T-helper 2 cell treated with Interferon-gamma antibody and Interleukin-4, amounts not matched to agents 100 ng/mL and 5 ng/mL, for 36 hours (primary cell): ENCODE results near the gene SDCBP2. TPM values are rescaled to one million over a fixed set of nuclear protein-coding genes. Genes with fewer than 3 reads are reported as not detected.

ENCODE experiments used
- intact Hi-C: fragments of 100-400 bp; cut with micrococcal nuclease; formaldehyde crosslinking; loops from one replicate; pipeline ENCODE4 v1.15.1; 2023
- total RNA-seq: library from RNA; stranded (reverse); gene quantifications from 2 replicates; pipeline ENCODE4 v1.2.3, GENCODE V29; 2022

Gene SDCBP2
- total RNA-seq, result 2.2 and 3.7 TPM in 2 replicates

- intact Hi-C loops, result no loop called here
These were observed at the start of gene SDCBP2 for GRCh38 chr20:1328680-1329330. Gene SDCBP2 (minus strand): TSS chr20:1329139. CDS start chr20:1320416, 8,723 bp downstream.

GRCh38 chr20:1378735-1379125 is 49.8 kb upstream of the SDCBP2 start:
- intact Hi-C loops, result no loop called here

GRCh38 chr20:1377984-1378734 is 49.2 kb upstream of the SDCBP2 start:
- intact Hi-C loops, result no loop called here

- intact Hi-C loops, result no loop called here
These were observed 48.5 kb upstream of the SDCBP2 start for GRCh38 chr20:1377341-1377871.

- intact Hi-C loops, result no loop called here
These were observed 47.7 kb upstream of the SDCBP2 start for GRCh38 chr20:1376408-1377270.

GRCh38 chr20:1376007-1376406 is 47.1 kb upstream of the SDCBP2 start:
- intact Hi-C loops, result no loop called here

GRCh38 chr20:1375515-1375914 is 46.6 kb upstream of the SDCBP2 start:
- intact Hi-C loops, result no loop called here

- intact Hi-C loops, result no loop called here
These were observed 45.3 kb upstream of the SDCBP2 start for GRCh38 chr20:1374246-1374645.

GRCh38 chr20:1373614-1374013 is 44.7 kb upstream of the SDCBP2 start:
- intact Hi-C loops, result no loop called here

- intact Hi-C loops, result no loop called here
These were observed 44.1 kb upstream of the SDCBP2 start for GRCh38 chr20:1373036-1373435.

GRCh38 chr20:1371830-1372539 is 43.0 kb upstream of the SDCBP2 start:
- intact Hi-C loops, result no loop called here

GRCh38 chr20:1371202-1371782 is 42.4 kb upstream of the SDCBP2 start:
- intact Hi-C loops, result no loop called here

GRCh38 chr20:1370548-1371110 is 41.7 kb upstream of the SDCBP2 start:
- intact Hi-C loops, result no loop called here

GRCh38 chr20:1369970-1370369 is 41.0 kb upstream of the SDCBP2 start:
- intact Hi-C loops, result no loop called here

- intact Hi-C loops, result no loop called here
These were observed 39.7 kb upstream of the SDCBP2 start for GRCh38 chr20:1368448-1369199.

- intact Hi-C loops, result no loop called here
These were observed 38.5 kb upstream of the SDCBP2 start for GRCh38 chr20:1367479-1367878.

GRCh38 chr20:1364106-1364505 is 35.2 kb upstream of the SDCBP2 start:
- intact Hi-C loops, result loop anchor here (2.0 kb wide), 2 partner anchors 29 to 39 kb away; partner anchors contain the start of gene FKBP1A

- intact Hi-C loops, result no loop called here
These were observed 34.6 kb upstream of the SDCBP2 start for GRCh38 chr20:1363522-1363921.

GRCh38 chr20:1362484-1362883 is 33.5 kb upstream of the SDCBP2 start:
- intact Hi-C loops, result no loop called here
